Activated CD8-positive, alpha-beta memory T cell treated with anti-CD3 and anti-CD28 coated beads for 1 hour (primary cell): ENCODE results near the gene CLSTN2.

Experiments used
- DNase-seq, 2 donors: peaks; one replicate each; pipeline ENCODE4 v3.0.0-alpha.2; 2020; ENCODE audit warnings: low read depth in 1 of 2; ENCODE audit errors: extremely low read depth in 1 of 2

The CLSTN2 gene

DNA sequence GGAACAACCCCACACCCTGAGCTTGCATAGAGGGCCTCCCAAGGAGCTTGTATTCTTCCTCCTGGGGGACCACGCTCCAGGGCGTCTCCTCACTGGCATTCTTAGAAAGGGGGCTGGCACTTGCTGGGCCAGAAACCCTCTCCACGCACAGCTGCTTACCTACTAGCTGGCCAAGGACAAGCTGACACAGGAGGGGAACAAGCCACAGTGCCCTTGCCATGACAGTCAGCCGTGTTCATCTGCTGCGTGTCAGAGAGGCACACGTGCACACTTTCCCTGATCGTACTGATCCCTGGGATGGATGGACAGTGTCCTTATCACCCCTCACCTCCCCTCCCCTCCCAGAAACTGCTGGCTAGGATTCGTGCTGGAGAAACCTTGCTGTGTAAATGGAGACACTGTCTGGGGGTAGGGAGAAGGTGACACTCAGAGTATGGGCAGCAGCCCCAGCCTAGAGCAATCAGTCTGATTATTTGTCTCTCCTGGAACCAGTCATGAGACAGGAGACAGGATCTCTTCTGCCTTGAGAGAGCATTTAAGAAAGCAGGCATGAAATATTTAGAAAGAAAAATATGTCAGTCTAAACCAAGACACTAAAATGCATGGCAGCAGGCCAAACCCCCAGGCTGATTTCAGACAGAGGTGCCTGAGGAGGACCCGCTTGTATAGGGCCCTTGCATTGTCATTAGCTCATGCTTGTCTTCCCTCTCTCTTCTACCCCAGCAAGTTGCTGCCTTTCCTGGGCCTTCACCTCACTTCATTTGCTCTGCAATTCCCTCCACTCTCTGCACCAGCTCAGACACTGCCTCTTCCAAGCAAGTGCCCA lies 431.1 kb downstream of the CLSTN2 start:
- DNase-seq = no peak

- no peak for DNase-seq
Measured at GRCh38 chr3:140368223-140368811, 433.3 kb downstream of the CLSTN2 start.

- no peak for DNase-seq
Measured at GRCh38 chr3:140370686-140371085, 435.7 kb downstream of the CLSTN2 start.

DNA sequence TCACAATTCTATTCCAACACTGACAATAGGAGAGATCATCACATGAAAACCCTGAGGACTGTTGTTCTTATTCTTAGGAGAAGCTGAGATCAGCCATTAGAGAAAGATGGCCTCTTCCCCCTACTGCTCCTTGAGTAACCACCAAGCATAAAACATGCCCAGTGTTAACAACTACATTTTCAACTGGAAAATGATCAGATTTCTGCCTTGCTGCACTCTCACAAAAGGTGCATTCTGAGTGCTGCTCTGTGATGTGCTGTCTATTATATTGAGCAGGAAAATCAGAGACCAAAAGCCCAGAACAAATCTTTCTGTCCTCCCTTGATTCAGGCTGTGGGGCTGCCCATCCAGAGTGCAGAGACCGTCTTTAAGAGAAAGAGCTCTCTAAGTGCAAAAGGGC lies 438.2 kb downstream of the CLSTN2 start:
- no peak for DNase-seq

DNA sequence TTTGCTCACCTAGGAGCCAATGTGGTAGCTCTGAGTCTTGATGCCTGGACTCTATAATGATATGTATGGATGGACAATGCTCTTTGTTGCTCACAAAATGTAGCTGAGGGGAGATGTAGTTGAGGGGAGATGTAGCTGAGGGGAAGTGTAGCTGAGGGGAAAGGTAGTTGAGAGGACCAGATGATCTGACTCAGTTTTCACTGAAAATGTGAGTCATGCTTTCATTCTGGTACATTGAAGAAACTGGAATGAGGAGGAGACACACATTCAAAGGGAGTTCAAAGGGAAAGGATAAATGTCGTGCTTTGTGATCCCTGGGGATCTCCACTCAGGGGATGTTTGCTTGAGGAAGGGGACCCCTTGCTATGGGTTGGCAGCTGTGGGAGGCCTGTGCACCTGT lies 440.0 kb downstream of the CLSTN2 start:
- DNase-seq = no peak

DNA sequence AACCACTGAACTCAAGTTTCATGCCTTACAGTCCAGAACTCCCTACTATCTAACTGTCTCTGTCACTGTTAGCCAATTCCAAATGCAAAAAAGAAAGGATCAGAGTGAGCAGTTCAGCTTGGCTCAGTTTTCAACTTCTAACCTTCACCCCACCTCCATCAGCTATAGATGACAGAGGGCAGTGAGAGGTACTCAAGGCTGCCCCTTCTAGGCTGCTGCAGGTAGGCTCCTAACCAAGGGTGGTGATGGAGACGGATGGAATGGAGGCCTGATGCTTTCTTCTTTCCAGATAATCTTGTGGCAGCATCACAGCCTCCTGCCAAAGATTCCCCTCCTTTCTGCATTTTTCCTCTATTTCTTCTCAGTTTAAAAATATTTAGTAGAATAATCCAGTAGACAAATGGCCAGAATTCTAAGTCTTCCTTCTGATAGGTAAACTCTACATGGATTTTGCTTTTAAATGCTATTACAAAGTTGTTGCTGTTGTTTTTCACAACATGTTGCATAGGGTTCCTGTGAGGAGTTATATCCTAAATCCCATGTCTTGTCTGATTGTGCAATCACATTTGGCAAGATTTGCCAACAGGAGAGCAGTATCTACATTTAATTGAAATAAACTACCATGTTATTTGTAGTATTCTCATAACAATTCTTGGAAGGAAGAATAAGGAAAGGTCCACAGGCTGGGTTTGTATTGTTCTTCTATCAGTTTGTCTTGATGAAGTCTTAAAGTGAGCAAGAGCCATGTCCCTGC lies 441.3 kb downstream of the CLSTN2 start:
- no peak for DNase-seq

GRCh38 chr3:140377644-140378043 lies 442.7 kb downstream of the CLSTN2 start:
- no peak for DNase-seq

DNA sequence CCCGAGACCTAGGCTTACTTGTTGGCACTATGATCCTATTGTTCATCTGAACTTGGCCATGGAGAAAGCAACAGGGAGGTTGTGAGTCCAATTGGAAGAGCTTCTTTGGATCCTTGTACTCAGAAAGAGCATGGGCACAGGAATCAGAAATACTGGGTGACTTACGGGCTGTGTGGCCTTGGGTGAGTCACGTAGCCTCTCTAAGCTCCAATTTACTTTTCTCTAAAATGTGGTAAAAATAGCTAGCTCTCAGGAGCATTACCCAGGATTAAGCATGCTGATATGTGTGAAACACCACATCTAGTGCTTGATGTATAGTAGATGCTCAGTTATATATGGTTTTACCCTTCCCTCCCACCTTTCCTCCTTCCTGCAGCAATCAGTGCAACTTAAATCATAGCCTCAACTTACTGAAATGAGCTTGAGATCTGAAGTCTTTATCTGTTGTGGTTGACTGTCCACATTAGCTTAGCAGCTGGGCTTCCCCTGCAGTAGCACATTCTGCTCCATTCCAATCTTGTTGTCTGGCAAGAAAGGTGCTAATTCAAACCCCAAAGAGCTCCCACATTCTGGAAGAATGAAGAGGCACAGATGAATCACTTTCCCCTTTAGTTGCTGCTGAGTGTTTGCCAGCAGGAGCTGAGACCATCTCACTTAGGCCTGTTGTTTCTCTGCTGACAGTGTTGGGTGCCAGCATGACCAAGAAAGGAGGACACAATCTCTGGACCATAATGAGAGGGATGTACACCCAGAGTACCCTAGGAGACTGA lies 443.8 kb downstream of the CLSTN2 start:
- no peak for DNase-seq

DNA sequence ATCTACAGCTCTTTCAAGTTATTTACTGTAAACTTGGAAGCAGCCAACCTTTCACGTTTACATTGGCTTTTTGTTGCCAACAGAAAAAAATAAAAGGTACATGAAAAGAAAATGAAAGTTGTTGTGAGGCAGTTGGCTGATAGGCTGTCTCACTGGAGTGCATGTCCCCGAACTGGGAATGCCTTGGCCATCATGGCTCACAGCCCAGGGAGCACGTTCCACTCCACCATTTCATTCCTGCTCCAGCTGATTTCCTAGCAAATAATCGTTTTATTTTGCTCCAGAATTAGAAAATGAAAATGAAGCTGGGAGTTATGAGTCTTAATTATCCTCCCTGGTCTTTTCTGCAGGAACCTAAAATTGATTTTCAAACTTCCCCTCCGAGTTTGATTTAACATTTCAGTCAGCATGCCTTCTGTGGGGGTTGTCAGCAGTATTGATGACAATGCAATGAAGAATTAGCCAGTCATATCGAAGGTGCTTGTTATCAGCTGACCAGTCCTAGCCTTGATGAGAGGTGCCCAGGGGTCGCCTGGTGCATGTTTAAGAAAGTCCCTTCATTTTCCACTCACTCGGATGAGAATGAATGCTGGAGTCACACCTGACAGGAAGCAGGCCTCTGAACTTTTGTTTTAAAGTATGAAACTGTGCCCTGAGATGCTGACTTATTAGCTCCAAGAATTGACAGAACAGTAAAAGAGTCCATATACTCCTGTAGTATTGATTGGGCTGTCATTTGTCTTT lies 449.2 kb downstream of the CLSTN2 start:
- DNase-seq = no peak

DNA sequence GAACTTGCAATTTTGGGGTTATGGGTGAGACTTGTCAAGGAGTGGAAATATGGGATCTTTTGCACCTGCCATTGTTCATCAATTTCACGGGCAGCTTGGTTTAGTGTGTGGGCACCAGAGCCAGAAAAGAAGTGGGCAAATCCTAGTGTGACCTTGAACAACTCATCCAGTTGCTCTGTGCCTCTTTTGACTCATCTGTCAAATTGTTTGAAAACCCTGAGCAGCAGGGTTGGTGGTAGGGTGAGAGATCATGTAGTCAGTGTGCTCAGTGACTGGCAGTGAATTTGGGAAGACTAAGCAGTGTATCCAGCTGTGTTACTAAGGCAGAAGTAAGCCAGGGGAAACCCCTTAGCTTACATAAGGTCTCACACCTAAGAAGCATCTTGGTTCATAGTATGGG lies 449.9 kb downstream of the CLSTN2 start:
- no peak for DNase-seq

DNA sequence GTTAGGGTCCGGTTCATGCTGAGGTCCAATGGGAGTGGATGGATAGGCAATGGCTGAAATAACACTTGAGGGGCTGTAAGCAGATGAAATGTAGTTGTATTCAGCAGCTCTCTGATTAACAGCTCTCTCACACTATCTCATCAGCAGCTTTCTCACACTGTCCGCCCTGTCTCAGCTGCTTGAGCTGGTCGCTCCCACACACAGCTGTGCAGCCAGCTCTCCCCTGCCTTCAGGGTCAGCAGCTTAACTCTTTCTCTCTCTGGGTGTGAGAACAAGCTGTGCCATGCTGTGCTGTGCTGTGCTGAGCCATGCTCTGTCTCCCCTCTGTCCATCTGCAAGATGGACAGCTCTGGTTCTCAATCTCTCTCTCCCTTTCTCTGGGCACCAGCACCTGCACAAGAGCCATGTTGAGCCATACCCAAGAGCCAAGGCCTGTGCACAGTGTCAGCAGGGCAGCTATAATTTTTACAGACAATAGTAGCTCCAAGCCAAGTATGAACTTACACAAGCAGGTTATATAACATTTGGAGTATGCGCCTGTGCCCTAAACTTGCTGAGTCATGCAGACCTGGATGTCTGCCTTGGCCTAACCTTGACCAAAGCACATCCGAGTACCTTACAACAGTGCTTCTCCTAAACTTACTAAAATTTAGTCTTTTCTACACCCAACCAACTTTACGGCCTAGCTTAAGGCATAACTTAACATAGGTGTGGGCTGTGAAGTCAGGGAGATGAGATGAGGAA lies 451.5 kb downstream of the CLSTN2 start:
- no peak for DNase-seq

- no peak for DNase-seq
Measured at GRCh38 chr3:140387244-140387643, 452.3 kb downstream of the CLSTN2 start.

DNA sequence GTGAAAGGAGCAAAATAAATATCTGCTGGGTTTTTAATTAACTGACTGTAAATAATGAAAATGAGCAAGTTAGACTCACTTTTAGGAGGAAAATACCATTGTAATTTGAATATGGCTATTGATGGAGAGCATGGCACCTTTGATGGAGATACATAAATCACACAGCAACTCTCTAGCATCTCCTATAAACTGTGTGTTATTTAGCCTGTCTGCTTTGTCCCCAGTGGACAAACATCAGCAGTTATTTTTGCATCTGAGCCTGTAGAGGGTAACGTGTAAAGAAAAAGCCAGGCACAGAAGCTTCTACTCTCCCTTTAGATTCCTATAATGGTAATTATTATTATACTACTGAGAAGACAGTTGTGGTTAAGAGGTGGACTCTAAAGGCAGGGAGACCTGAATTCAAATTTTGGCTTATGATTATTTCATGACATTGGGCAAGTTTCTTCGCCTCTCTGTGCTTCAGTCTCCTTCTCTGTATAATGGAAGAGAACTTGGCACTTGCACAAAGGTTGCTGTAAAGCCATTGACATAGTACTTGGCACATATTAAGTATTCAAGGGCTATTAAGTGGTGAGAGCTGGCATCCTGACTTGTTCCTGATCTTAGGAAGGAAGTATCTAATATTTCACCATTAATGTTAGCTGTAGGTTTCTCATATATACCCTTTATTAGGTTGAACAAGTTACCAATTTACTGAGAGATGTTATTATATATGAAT lies 453.4 kb downstream of the CLSTN2 start:
- DNase-seq = no peak

DNA sequence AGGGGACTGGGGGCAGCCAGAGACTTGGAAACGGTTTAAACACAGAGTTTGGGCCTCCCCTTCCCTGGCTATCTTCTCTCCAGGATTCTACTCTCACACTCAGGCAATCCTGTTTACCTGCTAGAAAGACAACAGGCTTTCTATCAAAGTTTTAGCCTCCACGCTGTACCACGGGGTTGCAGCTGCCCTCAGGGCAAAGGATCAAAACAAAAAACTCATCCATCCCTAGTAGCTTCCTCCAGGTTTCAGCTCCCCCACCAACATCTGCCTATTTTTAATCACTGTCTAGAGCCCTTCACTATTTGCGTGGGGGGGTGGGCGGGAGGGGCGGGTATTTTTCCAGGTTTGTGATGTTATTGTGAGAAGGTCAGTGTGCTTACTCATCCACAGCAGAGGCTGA lies 456.1 kb downstream of the CLSTN2 start:
- DNase-seq = no peak

DNA sequence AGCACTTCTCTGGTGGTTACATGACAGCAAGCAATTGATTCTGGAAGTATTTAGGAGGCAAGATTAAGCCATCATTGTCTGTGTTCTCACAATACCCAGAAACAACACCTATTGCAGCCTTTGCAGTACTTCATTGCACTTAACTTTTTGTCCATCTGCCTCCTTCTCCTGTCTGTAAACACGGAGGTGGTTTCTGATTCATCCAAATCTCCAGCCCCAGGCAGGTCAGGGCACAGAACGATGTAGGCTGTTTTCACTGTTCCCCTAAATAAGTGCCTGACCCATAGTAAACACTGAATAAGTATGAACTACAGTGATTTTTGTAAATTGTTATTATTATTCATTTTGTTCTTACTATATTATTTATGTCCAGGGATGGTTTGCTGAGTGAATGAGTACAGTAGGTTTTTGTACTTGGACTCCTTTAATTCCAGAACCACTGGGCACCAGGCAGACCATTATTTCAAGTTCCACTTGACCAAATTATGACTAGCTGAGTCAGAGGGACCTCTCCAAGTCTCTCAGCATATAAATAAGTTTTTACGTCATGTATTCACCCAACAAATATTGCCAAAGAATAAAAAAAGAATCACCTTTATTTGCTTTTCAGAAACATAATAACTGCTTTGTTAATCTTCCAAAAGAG lies 459.6 kb downstream of the CLSTN2 start:
- no peak for DNase-seq

GRCh38 chr3:140395134-140396075 lies 460.4 kb downstream of the CLSTN2 start:
- DNase-seq = no peak

GRCh38 chr3:140396110-140396509 lies 461.1 kb downstream of the CLSTN2 start:
- no peak for DNase-seq

- DNase-seq = no peak
Measured at GRCh38 chr3:140397847-140398246, 462.9 kb downstream of the CLSTN2 start.
